OCI-LY7 (cell line): ENCODE data around the gene NPY1R. TPM values are rescaled to one million over a fixed set of nuclear protein-coding genes. Genes with fewer than 3 reads are reported as not detected.

Experiments used
- Bru-seq: library from RNA; stranded (reverse); fragments of 400-500 nt; gene quantifications from one replicate; lab custom pipeline; 2021; lab: Mats Ljungman, UMichigan
- BruChase-seq, 2 experiments: library from RNA; stranded (reverse); fragments of 400-500 nt; gene quantifications; one replicate each; lab custom pipeline; 2021; lab: Mats Ljungman, UMichigan
- BruUV-seq: library from RNA; stranded (reverse); fragments of 400-500 nt; replicated peaks from 2 replicates; lab custom pipeline; 2021; lab: Mats Ljungman, UMichigan
- CTCF ChIA-PET: fragments of 300-600 bp; sonication (Branson Sonifier 250); formaldehyde crosslinking; loops from one replicate; lab custom pipeline; 2022; ENCODE audit warnings: antibody characterized with exemption; ENCODE audit not compliant: unreplicated experiment; lab: Charles Lee
- POLR2A ChIA-PET: fragments of 300-600 bp; sonication (Branson Sonifier 250); formaldehyde crosslinking; loops from one replicate; lab custom pipeline; 2022; ENCODE audit warnings: antibody characterized with exemption; lab: Charles Lee
- DNase-seq: peaks from one replicate; pipeline ENCODE4 v3.0.0-alpha.2; 2015; ENCODE audit warnings: low spot score
- H2AFZ ChIP-seq: fragments of 200-600 bp; sonication (generic), shearing (Covaris generic); 2 replicates; pipeline ENCODE4 v1.6.1; 2014; ENCODE audit warnings: mild to moderate bottlenecking, antibody characterized with exemption, low read length, moderate library complexity
- H3K27ac ChIP-seq: fragments of 200-600 bp; sonication (generic); 2 replicates; pipeline ENCODE4 v1.5.1; 2014; ENCODE audit warnings: mixed run types, low read depth, mild to moderate bottlenecking, moderate library complexity, low read length, inconsistent platforms; ENCODE audit not compliant: poor library complexity, severe bottlenecking
- H3K36me3 ChIP-seq: fragments of 200-600 bp; sonication (generic); 2 replicates; pipeline ENCODE4 v1.6.1; 2014; ENCODE audit warnings: mild to moderate bottlenecking, antibody characterized with exemption, low read length, moderate library complexity, mixed read lengths; ENCODE audit not compliant: insufficient read depth
- H3K4me1 ChIP-seq: fragments of 200-600 bp; sonication (generic); 2 replicates; pipeline ENCODE4 v1.5.1; 2014; ENCODE audit warnings: mild to moderate bottlenecking, low read length; ENCODE audit not compliant: insufficient read depth, poor library complexity, severe bottlenecking
- H3K4me2 ChIP-seq: fragments of 200-600 bp; sonication (generic); 2 replicates; pipeline ENCODE4 v1.6.1; 2014; ENCODE audit warnings: mild to moderate bottlenecking, low read length
- H3K4me3 ChIP-seq: fragments of 200-600 bp; sonication (generic); 2 replicates; pipeline ENCODE4 v1.5.1; 2014; ENCODE audit warnings: mild to moderate bottlenecking, low read depth, low read length; ENCODE audit not compliant: poor library complexity, severe bottlenecking
- H3K79me2 ChIP-seq: fragments of 200-600 bp; sonication (generic); 2 replicates; pipeline ENCODE4 v1.6.1; 2016; ENCODE audit warnings: low read depth, mild to moderate bottlenecking, low read length, moderate library complexity, mixed read lengths; ENCODE audit not compliant: insufficient read depth
- H3K9me2 ChIP-seq: fragments of 200-600 bp; sonication (generic); 2 replicates; pipeline ENCODE4 v1.6.1; 2016; ENCODE audit warnings: mild to moderate bottlenecking, low read length, mixed read lengths; ENCODE audit not compliant: insufficient read depth
- H3K9me3 ChIP-seq: fragments of 200-600 bp; sonication (generic); 2 replicates; pipeline ENCODE4 v1.6.1; 2014; ENCODE audit warnings: mild to moderate bottlenecking, mixed run types, low read length, mixed read lengths
- H4K20me1 ChIP-seq: fragments of 200-600 bp; sonication (generic); 2 replicates; pipeline ENCODE4 v1.6.1; 2014; ENCODE audit warnings: mild to moderate bottlenecking, antibody characterized with exemption, low read length, moderate library complexity, mixed read lengths; ENCODE audit not compliant: insufficient read depth
- EZH2phosphoT487 ChIP-seq: fragments of 200-600 bp; sonication (generic); IDR thresholded peaks from 2 replicates; pipeline ENCODE4 v1.6.1; 2018; ENCODE audit warnings: low read depth, borderline replicate concordance, mild to moderate bottlenecking, mixed run types, antibody characterized with exemption, low read length, moderate library complexity, mixed read lengths
- intact Hi-C: fragments of 100-400 bp; cut with micrococcal nuclease; formaldehyde crosslinking; loops from one replicate; pipeline ENCODE4 v1.10.0; 2022; ENCODE audit not compliant: unreplicated experiment
- long read RNA-seq: library from polyadenylated mRNA; stranded (forward); transcript quantifications from one replicate; pipeline ENCODE4 v2.0.0, GENCODE V29; 2022
- total RNA-seq, 2 experiments: library from RNA; depleted of rRNA in 1 of 2; stranded (reverse); fragments of >200 nt in 1 of 2; shearing (Covaris generic) in 1 of 2; gene quantifications; 2 replicates each; pipeline ENCODE4 v1.2.3, GENCODE V29; 2014 to 2022
- TF ChIP-seq, protein P1 (sequence below): fragments of 200-600 bp; sonication (generic); conservative IDR thresholded peaks from 2 replicates; pipeline ENCODE4 v1.5.1; 2014; ENCODE audit warnings: mild to moderate bottlenecking, antibody characterized with exemption, low read length, moderate library complexity, mixed read lengths

The NPY1R gene
- not detected in 2 replicates for total RNA-seq (2014; rRNA removed; shearing (Covaris generic))
- not detected in 2 replicates for total RNA-seq (2022)
- Bru-seq, nascent RNA, result not detected
- BruChase-seq, experiment 1, labeled RNA remaining after a 6-hour chase, result not detected
- BruChase-seq, experiment 2, labeled RNA remaining after a 2-hour chase, result not detected
- long read RNA-seq, result 0 reads

GRCh38 chr4:163332526-163333406 is at the start of gene NPY1R:
Gene NPY1R, minus strand, starts transcription at chr4:163332596. Its CDS starts 6,042 bp downstream, at chr4:163326554.
- ChIA-PET CTCF (no interaction called here), POLR2A (no interaction called here)
- Histone ChIP-seq H2AFZ (no peak within 1 kb of the TSS), H4K20me1 (no peaks in the 10 kb centered on the region), H3K4me2 (no peak within 1 kb of the TSS), H3K27ac (no peak within 1 kb of the TSS), H3K79me2 (no peaks in the 10 kb centered on the region), H3K9me2 (no peaks in the 10 kb centered on the region), H3K36me3 (no peaks in the 10 kb centered on the region), H3K4me3 (no peak within 1 kb of the TSS), H3K9me3 (no peaks in the 10 kb centered on the region), H3K4me1 (no peaks in the 10 kb centered on the region)
- DNase-seq, result peak; percentile 4
- intact Hi-C loops, result no loop called here
- TF ChIP-seq, protein P1, sequence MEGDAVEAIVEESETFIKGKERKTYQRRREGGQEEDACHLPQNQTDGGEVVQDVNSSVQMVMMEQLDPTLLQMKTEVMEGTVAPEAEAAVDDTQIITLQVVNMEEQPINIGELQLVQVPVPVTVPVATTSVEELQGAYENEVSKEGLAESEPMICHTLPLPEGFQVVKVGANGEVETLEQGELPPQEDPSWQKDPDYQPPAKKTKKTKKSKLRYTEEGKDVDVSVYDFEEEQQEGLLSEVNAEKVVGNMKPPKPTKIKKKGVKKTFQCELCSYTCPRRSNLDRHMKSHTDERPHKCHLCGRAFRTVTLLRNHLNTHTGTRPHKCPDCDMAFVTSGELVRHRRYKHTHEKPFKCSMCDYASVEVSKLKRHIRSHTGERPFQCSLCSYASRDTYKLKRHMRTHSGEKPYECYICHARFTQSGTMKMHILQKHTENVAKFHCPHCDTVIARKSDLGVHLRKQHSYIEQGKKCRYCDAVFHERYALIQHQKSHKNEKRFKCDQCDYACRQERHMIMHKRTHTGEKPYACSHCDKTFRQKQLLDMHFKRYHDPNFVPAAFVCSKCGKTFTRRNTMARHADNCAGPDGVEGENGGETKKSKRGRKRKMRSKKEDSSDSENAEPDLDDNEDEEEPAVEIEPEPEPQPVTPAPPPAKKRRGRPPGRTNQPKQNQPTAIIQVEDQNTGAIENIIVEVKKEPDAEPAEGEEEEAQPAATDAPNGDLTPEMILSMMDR, result peak; percentile 65
- no peak for TF ChIP-seq EZH2phosphoT487
- BruUV-seq, result no TSS peak

DNA sequence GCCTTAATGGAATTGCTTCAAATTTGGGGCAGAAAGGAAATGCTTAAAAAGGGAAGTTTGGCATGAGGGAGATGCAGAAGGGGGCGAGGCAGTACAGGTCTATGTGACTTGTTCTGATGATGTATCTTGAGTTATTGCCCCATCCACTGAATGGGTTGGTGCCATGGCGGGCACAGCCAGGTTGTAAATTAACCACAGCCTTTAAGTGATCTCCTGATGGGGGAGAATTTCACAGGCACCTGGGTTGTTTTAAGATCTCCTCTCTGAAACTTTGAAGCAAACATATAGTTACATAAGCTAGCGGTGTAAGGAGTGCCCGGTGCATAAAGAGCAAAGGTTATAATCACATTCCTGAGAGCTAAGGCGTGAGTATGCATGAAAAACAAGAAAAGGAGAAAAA is 48.3 kb upstream of the NPY1R start:
- Histone ChIP-seq H3K36me3 (no peaks in the 10 kb centered on the region), H3K4me2 (no peak overlapping the region), H3K9me3 (no peaks in the 10 kb centered on the region), H3K27ac (no peak overlapping the region), H3K9me2 (no peaks in the 10 kb centered on the region), H3K79me2 (no peaks in the 10 kb centered on the region), H2AFZ (no peak overlapping the region), H3K4me1 (no peaks in the 10 kb centered on the region), H4K20me1 (no peaks in the 10 kb centered on the region), H3K4me3 (no peak overlapping the region)
- DNase-seq, result no peak
- BruUV-seq, result no TSS peak
- CTCF ChIA-PET, result no interaction called here
- intact Hi-C loops, result no loop called here
- POLR2A ChIA-PET, result interaction anchor here (0.9 kb wide), 1 partner anchor 9 kb away, joined by 3 read pairs; no protein-coding TSS in a partner anchor
- no peak for TF ChIP-seq EZH2phosphoT487
- TF ChIP-seq, protein P1, result no peak
